B cell (primary cell): ENCODE data around the gene SLAMF6. TPM values are rescaled to one million over a fixed set of nuclear protein-coding genes. Genes with fewer than 3 reads are reported as not detected.

Source experiments
- ATAC-seq: fragments of 200-7000 bp; cut with Tn5 transposase; one replicate; pipeline ENCODE4 v1.10.0; 2021; ENCODE audit warnings: low read depth, mild to moderate bottlenecking, moderate number of reproducible peaks, moderate library complexity
- CTCF ChIA-PET: fragments of 350-600 bp; sonication (Branson Sonifier 250); formaldehyde crosslinking; loops from one replicate; lab custom pipeline; 2021; ENCODE audit warnings: antibody characterized with exemption, inconsistent platforms; lab: Charles Lee
- POLR2A ChIA-PET: fragments of 350-600 bp; sonication (Branson Sonifier 250); formaldehyde crosslinking; loops from one replicate; lab custom pipeline; 2021; ENCODE audit warnings: antibody characterized with exemption; lab: Charles Lee
- DNase-seq: peaks from one replicate; pipeline ENCODE4 v3.0.0; 2013
- H2AFZ ChIP-seq: 2 replicates; pipeline ENCODE4 v1.6.1; 2012; ENCODE audit warnings: mild to moderate bottlenecking, low read depth, low read length; ENCODE audit not compliant: insufficient read depth, poor library complexity, severe bottlenecking
- H3K27ac ChIP-seq, 2 donors: 1 replicate in 1 of 2; 2 replicates in 1 of 2; pipeline ENCODE4 v1.5.1; 2012 to 2013; ENCODE audit warnings: low read length in 2 of 2, mild to moderate bottlenecking in 2 of 2, moderate library complexity in 1 of 2
- H3K27me3 ChIP-seq, 4 experiments: fragments of 200-600 bp in 1 of 4; sonication (generic) in 1 of 4; replicated peaks in 1 of 4; 1 replicate in 2 of 4; 2 replicates in 2 of 4; pipeline versions ENCODE4 v1.6.1 to v1.7.0; 2013 to 2016; ENCODE audit warnings: low read length in 3 of 4, mild to moderate bottlenecking in 2 of 4, mixed read lengths in 1 of 4, moderate library complexity in 1 of 4; ENCODE audit not compliant: insufficient read depth in 4 of 4, control insufficient read depth in 3 of 4; ENCODE audit errors: control extremely low read depth in 1 of 4
- H3K36me3 ChIP-seq, 2 experiments: replicated peaks in 1 of 2; 1 replicate in 1 of 2; 2 replicates in 1 of 2; pipeline versions ENCODE4 v1.6.1 to v1.7.1; 2013; ENCODE audit warnings: low read length in 1 of 2; ENCODE audit not compliant: insufficient read depth in 2 of 2, control insufficient read depth in 1 of 2; ENCODE audit errors: control extremely low read depth in 1 of 2, extremely low read depth in 1 of 2
- H3K4me1 ChIP-seq, 2 donors: fragments of 200-600 bp in 1 of 2; sonication (generic) in 1 of 2; 1 replicate in 1 of 2; 2 replicates in 1 of 2; pipeline versions ENCODE4 v1.5.1 to v1.6.1; 2013 to 2017; ENCODE audit warnings: low read length in 2 of 2; ENCODE audit not compliant: control insufficient read depth in 2 of 2, insufficient read depth in 2 of 2
- H3K4me2 ChIP-seq: replicated peaks from 2 replicates; pipeline ENCODE3; 2012; ENCODE audit warnings: mild to moderate bottlenecking, low read depth, low read length; ENCODE audit not compliant: poor library complexity, severe bottlenecking
- H3K4me3 ChIP-seq, 5 experiments: fragments of 200-600 bp in 1 of 5; sonication (generic) in 1 of 5; 1 replicate in 3 of 5; 2 replicates in 2 of 5; pipeline versions ENCODE4 v1.5.1 to v1.7.0; 2011 to 2016; ENCODE audit warnings: low read length in 4 of 5, mild to moderate bottlenecking in 4 of 5, low read depth in 2 of 5, control low read depth in 1 of 5, moderate library complexity in 1 of 5; ENCODE audit not compliant: insufficient read depth in 1 of 5; ENCODE audit errors: control extremely low read depth in 1 of 5, extremely low read depth in 1 of 5
- H3K79me2 ChIP-seq: fragments of 200-600 bp; sonication (generic); one replicate; pipeline ENCODE4 v1.6.0; 2016; ENCODE audit warnings: low read length; ENCODE audit not compliant: control insufficient read depth, insufficient read depth
- H3K9ac ChIP-seq: fragments of 200-600 bp; sonication (generic); 2 replicates; pipeline ENCODE4 v1.6.1; 2017; ENCODE audit warnings: mild to moderate bottlenecking, low read length, moderate library complexity
- H3K9me3 ChIP-seq, 3 donors: one replicate each; pipeline versions ENCODE4 v1.6.1 to v1.7.1; 2013; ENCODE audit warnings: low read length in 2 of 3; ENCODE audit not compliant: control insufficient read depth in 2 of 3, insufficient read depth in 1 of 3; ENCODE audit errors: control extremely low read depth in 1 of 3
- H4K20me1 ChIP-seq: 2 replicates; pipeline ENCODE4 v1.6.0; 2012; ENCODE audit warnings: mild to moderate bottlenecking, low read length; ENCODE audit not compliant: insufficient read depth, control insufficient read depth, poor library complexity, severe bottlenecking
- H3K27ac Mint-ChIP-seq: one replicate; pipeline ENCODE4 v1.8.0; 2021; ENCODE audit warnings: mixed read lengths
- H3K27me3 Mint-ChIP-seq: one replicate; pipeline ENCODE4 v1.8.0; 2021; ENCODE audit warnings: mixed read lengths
- H3K4me1 Mint-ChIP-seq: one replicate; pipeline ENCODE4 v1.8.0; 2021; ENCODE audit warnings: mixed read lengths
- H3K4me3 Mint-ChIP-seq: one replicate; pipeline ENCODE4 v1.8.0; 2021; ENCODE audit warnings: mixed read lengths
- H3K9me3 Mint-ChIP-seq: one replicate; pipeline ENCODE4 v1.8.0; 2022; ENCODE audit warnings: mixed read lengths; ENCODE audit not compliant: insufficient read depth
- CTCF ChIP-seq: fragments of 200-600 bp; IDR thresholded peaks from one replicate; pipeline ENCODE4 v1.8.0; 2022; ENCODE audit warnings: antibody characterized with exemption, mild to moderate bottlenecking
- EZH2 ChIP-seq: IDR thresholded peaks from 2 replicates; pipeline ENCODE4 v1.6.1; 2012; ENCODE audit warnings: borderline replicate concordance, low read depth, mild to moderate bottlenecking, moderate library complexity, low read length; ENCODE audit not compliant: insufficient read depth, poor library complexity, severe bottlenecking
- WGBS: methylation state at CpG from one replicate; pipeline ENCODE4 v1.1.5; 2013; ENCODE audit warnings: missing lambda C conversion rate; ENCODE audit not compliant: insufficient coverage; 5-methylcytosine and 5-hydroxymethylcytosine counted together
- intact Hi-C: fragments of 100-400 bp; cut with micrococcal nuclease; formaldehyde crosslinking; loops from one replicate; pipeline ENCODE4 v1.10.0; 2022
- polyA plus RNA-seq: library from polyadenylated mRNA; depleted of rRNA; stranded (reverse); fragments of >200 nt; gene quantifications from 2 replicates; pipeline ENCODE4 v1.2.3, GENCODE V29; 2012
- total RNA-seq, 2 donors: library from RNA; stranded (reverse); fragments of 120-200 nt in 1 of 2; gene quantifications; 1 replicate in 1 of 2; 2 replicates in 1 of 2; pipeline versions ENCODE4 v1.2.3 to v1.2.4, GENCODE V29; 2013 to 2022

The SLAMF6 gene
- total and polyA plus RNA-seq, 2 donors (not counting 1 experiment from before 2014, with no cell fraction given): 64.8 to 79.6 TPM

DNA sequence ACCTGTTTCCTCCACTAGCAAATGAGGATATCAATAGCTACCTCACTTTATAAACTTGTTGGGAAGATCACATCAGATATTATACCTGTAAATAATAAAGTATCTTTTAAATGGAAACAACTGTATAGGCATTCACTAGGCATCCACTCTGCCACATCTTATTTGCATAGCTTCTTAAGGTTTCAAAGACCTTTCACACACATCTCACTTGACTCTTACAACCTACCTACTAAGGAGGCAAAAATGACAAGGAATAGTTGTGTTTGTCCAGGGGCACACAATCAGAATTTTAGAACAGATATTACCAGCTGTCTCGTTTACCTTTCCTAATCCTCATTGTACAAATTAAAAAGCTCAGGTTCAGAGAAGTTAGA is 71.2 kb downstream of the SLAMF6 start:
- peak overlapping the region in 1 of 2 donors; percentile 12 for H3K27ac ChIP-seq
- H3K79me2 ChIP-seq: no peaks in the 10 kb centered on the region
- H3K27me3 Mint-ChIP-seq: no peaks in the 10 kb centered on the region
- no peaks in the 10 kb centered on the region for H4K20me1 ChIP-seq
- peak overlapping the region in 1 of 5 experiments; percentile 6 for H3K4me3 ChIP-seq
- peak overlapping the region; percentile 62 for H3K4me3 Mint-ChIP-seq
- H3K27ac Mint-ChIP-seq: peak overlapping the region; percentile 81
- no peaks in the 10 kb centered on the region for H3K27me3 ChIP-seq
- H3K36me3 ChIP-seq: no peaks in the 10 kb centered on the region
- peak; percentile 23 for ATAC-seq
- TF ChIP-seq CTCF (no peak), EZH2 (no peak)
- H3K4me1 Mint-ChIP-seq: peaks cover 62% of the 10 kb centered on the region
- CTCF ChIA-PET: interaction anchor here (0.9 to 2.0 kb wide), 8 partner anchors 9 to 157 kb away, joined by 3 to 7 read pairs (median 4); no protein-coding TSS in a partner anchor
- peaks cover 0 to 1% (median 0%) of the 10 kb centered on the region in 3 donors for H3K9me3 ChIP-seq
- WGBS: no CpG with 5 or more reads among the region's 1 CpG
- no peak for DNase-seq
- H3K4me1 ChIP-seq: peaks cover 38 to 43% of the 10 kb centered on the region in 2 donors
- POLR2A ChIA-PET: interaction anchor here (0.9 to 1.9 kb wide), 6 partner anchors 9 to 89 kb away, joined by 3 to 6 read pairs (median 4); no protein-coding TSS in a partner anchor
- H3K4me2 ChIP-seq: peak overlapping the region; percentile 41
- intact Hi-C loops: no loop called here
- H3K9ac ChIP-seq: peak overlapping the region; percentile 9
- H3K9me3 Mint-ChIP-seq: peaks cover 2% of the 10 kb centered on the region
- H2AFZ ChIP-seq: peak overlapping the region; percentile 36

DNA sequence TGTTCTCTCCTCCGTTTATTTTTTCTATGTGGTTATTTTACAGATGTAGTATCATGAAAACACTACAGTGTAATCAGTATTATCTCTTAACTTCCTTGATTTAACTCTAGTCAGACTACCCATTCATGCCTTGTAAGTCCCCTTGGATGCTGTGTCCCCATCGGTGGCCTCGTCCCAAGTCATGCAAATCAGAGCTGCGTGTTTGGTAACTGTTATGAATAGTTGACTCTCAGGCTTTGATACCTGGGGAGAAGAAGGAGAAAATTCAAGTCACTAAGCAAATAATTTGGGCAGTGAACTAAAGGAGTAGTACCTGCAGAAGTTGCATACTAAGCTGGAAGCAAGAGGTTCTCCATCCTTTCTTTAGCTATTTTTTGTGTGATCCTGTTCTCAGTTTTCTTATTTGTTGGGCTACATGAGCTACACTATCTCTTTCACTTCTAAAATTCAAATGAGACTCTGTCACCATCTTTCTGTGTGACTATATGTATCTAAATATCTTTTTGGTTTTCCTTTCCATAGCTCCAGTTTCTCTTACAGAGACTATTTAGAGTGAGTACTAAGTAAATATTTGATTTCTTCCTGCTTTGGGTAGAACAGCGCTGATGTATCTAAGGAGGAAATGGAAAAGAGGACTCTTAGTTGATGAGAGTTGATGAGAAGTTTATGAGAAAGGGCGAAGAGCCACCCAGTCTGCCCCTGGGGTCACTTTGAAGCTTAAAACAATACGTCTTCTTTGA is 71.8 kb downstream of the SLAMF6 start:
- TF ChIP-seq CTCF (no peak), EZH2 (no peak)
- Mint-ChIP-seq H3K27ac (peak overlapping the region; percentile 81), H3K27me3 (no peaks in the 10 kb centered on the region), H3K9me3 (peaks cover 2% of the 10 kb centered on the region), H3K4me1 (peaks cover 63% of the 10 kb centered on the region), H3K4me3 (peak overlapping the region; percentile 62)
- H3K79me2 ChIP-seq: no peaks in the 10 kb centered on the region
- peaks cover 0 to 1% (median 0%) of the 10 kb centered on the region in 3 donors for H3K9me3 ChIP-seq
- intact Hi-C loops: no loop called here
- H3K9ac ChIP-seq: peak overlapping the region; percentile 9
- CTCF ChIA-PET: interaction anchor here (0.9 to 2.0 kb wide), 8 partner anchors 9 to 157 kb away, joined by 3 to 7 read pairs (median 4); no protein-coding TSS in a partner anchor
- H2AFZ ChIP-seq: peak overlapping the region; percentile 36
- H3K4me3 ChIP-seq: peak overlapping the region in 1 of 5 experiments; percentile 6
- no peaks in the 10 kb centered on the region for H3K27me3 ChIP-seq
- ATAC-seq: peak; percentile 50
- H4K20me1 ChIP-seq: no peaks in the 10 kb centered on the region
- DNase-seq: no peak
- WGBS: no CpG with 5 or more reads among the region's 7 CpGs
- no peaks in the 10 kb centered on the region for H3K36me3 ChIP-seq
- H3K4me1 ChIP-seq: peaks cover 44 to 49% of the 10 kb centered on the region in 2 donors
- H3K4me2 ChIP-seq: peak overlapping the region; percentile 41
- POLR2A ChIA-PET: interaction anchor here (0.9 to 1.9 kb wide), 6 partner anchors 9 to 90 kb away, joined by 3 to 6 read pairs (median 4); no protein-coding TSS in a partner anchor
- H3K27ac ChIP-seq: peak overlapping the region; percentile 8 to 12
